ENCODE results near the gene DGKD. TPM values are rescaled to one million over a fixed set of nuclear protein-coding genes. Genes with fewer than 3 reads are reported as not detected.

The DGKD gene
- total RNA-seq, 6 experiments from 2014 or later, result 8.1 to 12.2 (median 10.3) TPM

- Mint-ChIP-seq H3K27ac (no peak overlapping the region), H3K4me3 (no peak overlapping the region), H3K4me1 (ENCODE audit: low read depth) (peaks cover 57% of the 10 kb centered on the region), H3K36me3 (ENCODE audit: low read depth) (peaks cover 21% of the 10 kb centered on the region), H3K9me3 (peaks cover 25% of the 10 kb centered on the region), H3K27me3 (ENCODE audit: insufficient read depth) (no peaks in the 10 kb centered on the region)
- peak; percentile 14 for DNase-seq
- no peak for TF ChIP-seq CTCF (IDR thresholded peaks at IDR 0.05)
These were observed 76.4 kb downstream of the DGKD start for GRCh38 chr2:233430651-233431050.

- H3K9me3 Mint-ChIP-seq, result 0 out of 2 replicates have a peak, but pooled peaks cover 1% of the 10 kb centered on the region
- H3K4me1 Mint-ChIP-seq (ENCODE audit: low read depth), result peaks cover 40% of the 10 kb centered on the region
- H3K27ac Mint-ChIP-seq, result no peak overlapping the region
- peaks cover 2% of the 10 kb centered on the region; the same call in 1 of the 2 replicates for H3K27me3 Mint-ChIP-seq (ENCODE audit: insufficient read depth)
- DNase-seq, result no peak
- peaks cover 4% of the 10 kb centered on the region; the same call in 1 of the 2 replicates for H3K36me3 Mint-ChIP-seq (ENCODE audit: low read depth)
- no peak overlapping the region for H3K4me3 Mint-ChIP-seq
- no peak for TF ChIP-seq CTCF (IDR thresholded peaks at IDR 0.05)
These were observed 78.7 kb downstream of the DGKD start for GRCh38 chr2:233433029-233433428.

- Mint-ChIP-seq H3K4me3 (no peak overlapping the region), H3K27ac (no peak overlapping the region), H3K27me3 (ENCODE audit: insufficient read depth) (peaks cover 2% of the 10 kb centered on the region; the same call in 1 of the 2 replicates), H3K4me1 (ENCODE audit: low read depth) (peaks cover 39% of the 10 kb centered on the region), H3K36me3 (ENCODE audit: low read depth) (peaks cover 4% of the 10 kb centered on the region; the same call in 1 of the 2 replicates), H3K9me3 (no peaks in the 10 kb centered on the region)
- TF ChIP-seq CTCF (IDR thresholded peaks at IDR 0.05), result no peak
- no peak for DNase-seq
These were observed 79.5 kb downstream of the DGKD start for GRCh38 chr2:233433794-233434193.

- no peaks in the 10 kb centered on the region; the same call in 1 of the 2 replicates for H3K36me3 Mint-ChIP-seq (ENCODE audit: low read depth)
- no peak overlapping the region for H3K4me3 Mint-ChIP-seq
- no peaks in the 10 kb centered on the region for H3K9me3 Mint-ChIP-seq
- DNase-seq, result no peak
- H3K27ac Mint-ChIP-seq, result no peak overlapping the region
- H3K4me1 Mint-ChIP-seq (ENCODE audit: low read depth), result peaks cover 29% of the 10 kb centered on the region
- H3K27me3 Mint-ChIP-seq (ENCODE audit: insufficient read depth), result peaks cover 2% of the 10 kb centered on the region; the same call in 1 of the 2 replicates
- TF ChIP-seq CTCF (IDR thresholded peaks at IDR 0.05), result no peak
These were observed 80.5 kb downstream of the DGKD start for GRCh38 chr2:233434666-233435330.

GRCh38 chr2:233435436-233436190 lies 81.3 kb downstream of the DGKD start:
- Mint-ChIP-seq H3K27ac (no peak overlapping the region), H3K4me3 (no peak overlapping the region), H3K27me3 (ENCODE audit: insufficient read depth) (peaks cover 2% of the 10 kb centered on the region; the same call in 1 of the 2 replicates), H3K36me3 (ENCODE audit: low read depth) (no peaks in the 10 kb centered on the region; the same call in 1 of the 2 replicates), H3K9me3 (no peaks in the 10 kb centered on the region), H3K4me1 (ENCODE audit: low read depth) (peaks cover 21% of the 10 kb centered on the region)
- TF ChIP-seq CTCF (IDR thresholded peaks at IDR 0.05), result no peak
- no peak for DNase-seq
